ENCODE results near the gene CYBB.
"Not testable (repeated sequence)": the region's sequence is repeated elsewhere in the genome, so short reads cannot be mapped to it uniquely, and the experiment has no call there.

Gene CYBB

GRCh38 chrX:37765507-37765906 is 14.4 kb upstream of the CYBB start:
- DNase-seq (ENCODE audit: low read depth): no peak

GRCh38 chrX:37767430-37767829 is 12.4 kb upstream of the CYBB start:
- no peak for DNase-seq (ENCODE audit: low read depth)

More at GRCh38 chrX:37765507-37765906, 14.4 kb upstream of the CYBB start:
- TF ChIP-seq CTCF (conservative IDR thresholded peaks at IDR 0.05; ENCODE audit: low read length): no peak
- H3K4me3 ChIP-seq (ENCODE audit: low read length): no peak overlapping the region

GRCh38 chrX:37768866-37769265 is 11.0 kb upstream of the CYBB start:
- not testable (repeated sequence) for H3K4me3 ChIP-seq (ENCODE audit: low read length); DNase-seq (ENCODE audit: low read depth)

More at GRCh38 chrX:37767430-37767829, 12.4 kb upstream of the CYBB start:
- no peak overlapping the region for H3K4me3 ChIP-seq (ENCODE audit: low read length)
- TF ChIP-seq CTCF (conservative IDR thresholded peaks at IDR 0.05; ENCODE audit: low read length): no peak

GRCh38 chrX:37776283-37776986 is 3.4 kb upstream of the CYBB start:
- TF ChIP-seq CTCF (conservative IDR thresholded peaks at IDR 0.05; ENCODE audit: low read length): no peak
- H3K4me3 ChIP-seq (ENCODE audit: low read length): no peak overlapping the region
- no peak for DNase-seq (ENCODE audit: low read depth)

GRCh38 chrX:37776987-37777325 is 2.9 kb upstream of the CYBB start:
- DNase-seq (ENCODE audit: low read depth): no peak
- H3K4me3 ChIP-seq (ENCODE audit: low read length): no peak overlapping the region
- TF ChIP-seq CTCF (conservative IDR thresholded peaks at IDR 0.05; ENCODE audit: low read length): no peak

GRCh38 chrX:37781081-37781480 is 1.2 kb downstream of the CYBB start:
- DNase-seq (ENCODE audit: low read depth): no peak
- no peak overlapping the region for H3K4me3 ChIP-seq (ENCODE audit: low read length)
- no peak for TF ChIP-seq CTCF (conservative IDR thresholded peaks at IDR 0.05; ENCODE audit: low read length)

GRCh38 chrX:37781814-37782213 is 2.0 kb downstream of the CYBB start:
- no peak for TF ChIP-seq CTCF (conservative IDR thresholded peaks at IDR 0.05; ENCODE audit: low read length)
- H3K4me3 ChIP-seq (ENCODE audit: low read length): no peak overlapping the region
- no peak for DNase-seq (ENCODE audit: low read depth)

All from AG10803 (cell line).